Panc1 (cell line): ENCODE results near the gene SLC6A4. TPM values are rescaled to one million over a fixed set of nuclear protein-coding genes. Genes with fewer than 3 reads are reported as not detected.

Experiments used
- ATAC-seq: fragments of 200-7000 bp; cut with Tn5 transposase; 2 replicates; pipeline ENCODE4 v1.9.1; 2020; ENCODE audit warnings: mild to moderate bottlenecking, moderate library complexity
- BruUV-seq: library from RNA; stranded (reverse); fragments of 400-500 nt; replicated peaks from 2 replicates; lab custom pipeline; 2021; lab: Mats Ljungman, UMichigan
- CTCF ChIA-PET: fragments of 300-600 bp; sonication (Branson Sonifier 250); formaldehyde crosslinking; loops from one replicate; lab custom pipeline; 2022; ENCODE audit warnings: antibody characterized with exemption; lab: Charles Lee
- POLR2A ChIA-PET: fragments of 300-600 bp; sonication (Branson Sonifier 250); formaldehyde crosslinking; loops from one replicate; lab custom pipeline; 2022; ENCODE audit warnings: antibody characterized with exemption; lab: Charles Lee
- DNase-seq: peaks from one replicate; pipeline ENCODE4 v3.0.0-alpha.2; 2010; ENCODE audit warnings: low read depth, low spot score
- H3K27ac ChIP-seq: 2 replicates; pipeline ENCODE4 v1.5.1; 2011; ENCODE audit warnings: mild to moderate bottlenecking, low read length, inconsistent platforms
- H3K27me3 ChIP-seq: fragments of 200-500 bp; sonication (Bioruptor generic); 2 replicates; pipeline ENCODE4 v1.6.0; 2014; ENCODE audit warnings: low read length, inconsistent platforms; ENCODE audit not compliant: control insufficient read depth, insufficient read depth
- H3K36me3 ChIP-seq: fragments of 200-500 bp; sonication (Bioruptor generic); 2 replicates; pipeline ENCODE4 v1.5.1; 2014; ENCODE audit warnings: inconsistent platforms, mild to moderate bottlenecking, low read length, moderate library complexity; ENCODE audit not compliant: control insufficient read depth, insufficient read depth
- H3K4me1 ChIP-seq: 2 replicates; pipeline ENCODE4 v1.5.1; 2011; ENCODE audit warnings: inconsistent platforms, mild to moderate bottlenecking, low read length, moderate library complexity; ENCODE audit not compliant: control insufficient read depth, insufficient read depth
- H3K4me3 ChIP-seq, 2 experiments: 2 replicates each; pipeline ENCODE4 v1.5.1; 2011 to 2012; ENCODE audit warnings: low read depth in 2 of 2, low read length in 2 of 2, mild to moderate bottlenecking in 2 of 2, inconsistent platforms in 1 of 2, moderate library complexity in 1 of 2
- H3K9me3 ChIP-seq: fragments of 200-500 bp; sonication (Bioruptor generic); 2 replicates; pipeline ENCODE4 v1.5.1; 2014; ENCODE audit warnings: low read depth, mild to moderate bottlenecking, inconsistent platforms, low read length, moderate library complexity; ENCODE audit not compliant: control insufficient read depth, insufficient read depth
- CTCF ChIP-seq: fragments of 450-650 bp; IDR thresholded peaks from 2 replicates; pipeline ENCODE4 v1.5.1; 2017; ENCODE audit warnings: mild to moderate bottlenecking
- POLR2AphosphoS5 ChIP-seq: IDR thresholded peaks from 2 replicates; pipeline ENCODE4 v1.6.1; 2012; ENCODE audit warnings: mild to moderate bottlenecking, low read depth, low read length, moderate library complexity
- REST ChIP-seq, 2 experiments: IDR thresholded peaks; 2 replicates each; pipeline ENCODE4 v1.6.1; 2011 to 2012; ENCODE audit warnings: low read depth in 2 of 2, control low read depth in 1 of 2, low read length in 1 of 2, mild to moderate bottlenecking in 1 of 2, moderate library complexity in 1 of 2; ENCODE audit not compliant: insufficient read depth in 1 of 2
- SIN3A ChIP-seq: IDR thresholded peaks from 2 replicates; pipeline ENCODE4 v1.6.1; 2012; ENCODE audit warnings: low read depth, mild to moderate bottlenecking, low read length, moderate library complexity, borderline replicate concordance; ENCODE audit not compliant: insufficient read depth
- TCF7L2 ChIP-seq: IDR thresholded peaks from 2 replicates; pipeline ENCODE4 v1.6.1; 2011; ENCODE audit warnings: mild to moderate bottlenecking, low read depth, low read length, inconsistent platforms
- in situ Hi-C: cut with HindIII; loops from 2 replicates; pipeline ENCODE4 v1.10.0; 2016; ENCODE audit warnings: low sequenced_read_pairs, low pct_unique_long_range_greater_than_20kb
- intact Hi-C: fragments of 100-400 bp; cut with micrococcal nuclease; formaldehyde crosslinking; loops from one replicate; pipeline ENCODE4 v1.10.0; 2022; ENCODE audit not compliant: unreplicated experiment
- total RNA-seq: library from RNA; stranded (reverse); gene quantifications from one replicate; pipeline ENCODE4 v1.2.1, GENCODE V29; 2021; ENCODE audit not compliant: unreplicated experiment

The SLC6A4 gene
- total RNA-seq, 1 experiment from 2014 or later, result not detected

DNA sequence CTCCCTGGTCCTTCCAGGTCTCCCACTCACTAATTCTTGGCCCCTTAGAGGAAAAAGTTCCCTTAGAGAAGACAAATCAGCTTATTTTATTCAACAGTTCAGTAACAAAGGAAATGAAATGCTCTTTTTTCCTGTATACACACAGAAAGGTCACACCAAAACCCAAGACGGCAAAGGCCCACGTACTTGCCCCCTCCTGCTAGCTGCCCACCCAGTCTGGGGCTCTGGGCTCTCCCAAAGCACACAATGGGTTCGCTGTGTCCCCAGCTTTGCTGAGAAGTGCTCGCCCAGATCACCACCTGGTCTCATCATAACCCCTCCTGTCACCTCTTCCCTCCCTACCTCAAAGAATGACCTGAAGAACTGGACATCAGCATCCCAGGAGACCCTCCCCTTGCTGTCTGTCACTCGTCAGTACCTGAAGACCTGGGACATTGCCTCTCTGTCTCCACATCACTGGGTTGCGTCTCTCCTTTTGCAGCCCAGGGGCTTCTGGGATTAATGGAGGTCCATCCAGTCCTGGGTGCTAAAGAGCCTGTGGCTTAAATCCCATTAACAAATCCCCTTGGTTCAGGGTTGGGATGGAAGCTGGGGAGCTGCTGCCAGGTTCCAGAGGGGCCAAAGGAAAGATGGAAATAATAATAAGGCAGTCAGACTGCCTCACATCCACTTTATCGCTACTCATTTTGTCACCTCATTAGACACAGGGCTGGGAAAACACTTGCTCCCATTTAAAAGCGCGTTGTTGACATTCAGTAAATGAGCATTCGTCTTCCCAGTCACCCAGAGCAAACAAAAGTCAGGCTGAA, 3.3 kb downstream of the SLC6A4 start:
- peaks cover 18% of the 10 kb centered on the region for H3K27me3 ChIP-seq
- in situ Hi-C loops, result no loop called here
- CTCF ChIA-PET, result no interaction called here

DNA sequence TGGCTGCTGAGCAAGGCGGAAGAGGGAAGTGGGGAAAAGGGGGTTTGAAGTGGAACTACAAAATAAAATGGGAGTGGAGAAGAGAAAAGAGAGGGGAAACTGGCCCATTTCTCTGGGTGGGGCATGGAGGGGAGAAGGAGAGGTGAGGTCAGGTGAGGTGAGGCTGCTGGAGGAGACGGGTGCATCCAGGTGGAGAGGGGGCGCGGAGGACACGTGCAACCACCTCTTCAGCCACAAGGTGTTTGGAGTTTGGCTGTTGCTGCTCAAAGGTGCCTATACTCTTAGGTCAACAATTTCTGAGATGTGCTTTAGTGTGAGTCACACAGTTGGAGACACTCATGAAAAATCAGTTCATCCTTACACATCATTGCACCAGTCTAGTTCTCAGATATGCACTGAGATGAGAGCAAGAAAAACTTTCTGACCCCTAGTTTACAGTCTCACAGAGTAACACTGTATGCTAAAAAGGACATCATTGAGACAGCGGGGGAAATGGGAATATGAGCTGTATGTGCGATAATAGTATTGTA, 4.8 kb downstream of the SLC6A4 start:
- CTCF ChIA-PET, result no interaction called here
- no peak for DNase-seq
- Histone ChIP-seq H3K4me1 (0 out of 2 replicates have a peak, but pooled peaks cover 6% of the 10 kb centered on the region), H3K36me3 (no peaks in the 10 kb centered on the region), H3K27ac (no peak overlapping the region), H3K27me3 (peaks cover 13% of the 10 kb centered on the region), H3K4me3 (no peak overlapping the region), H3K9me3 (no peaks in the 10 kb centered on the region)
- in situ Hi-C loops, result no loop called here
- intact Hi-C loops, result no loop called here
- no peak for ATAC-seq
- no TSS peak for BruUV-seq
- POLR2A ChIA-PET, result no interaction called here
- TF ChIP-seq TCF7L2 (no peak), CTCF (no peak), POLR2AphosphoS5 (no peak), REST (IDR thresholded peaks at IDR 0.05; ENCODE audit: insufficient read depth in 1 of 2, low read depth in 2 of 2, low read length in 1 of 2) (no peak)

More for the DNA sequence above, 3.3 kb downstream of the SLC6A4 start:
- no peak for TF ChIP-seq POLR2AphosphoS5
- TF ChIP-seq SIN3A, result no peak
- no peak for TF ChIP-seq TCF7L2
- no peak for TF ChIP-seq CTCF
- no peak for TF ChIP-seq REST (IDR thresholded peaks at IDR 0.05; ENCODE audit: insufficient read depth in 1 of 2, low read depth in 2 of 2, low read length in 1 of 2)
- POLR2A ChIA-PET, result no interaction called here
- Histone ChIP-seq H3K4me1 (peaks cover 14% of the 10 kb centered on the region), H3K9me3 (no peaks in the 10 kb centered on the region), H3K36me3 (no peaks in the 10 kb centered on the region), H3K4me3 (no peak overlapping the region), H3K27ac (no peak overlapping the region)
- ATAC-seq (no peak), DNase-seq (no peak)
- intact Hi-C loops, result no loop called here
- no TSS peak for BruUV-seq
